SIG-M5 treated with dmso at 0.1 percent for 504 hours (cell line): ENCODE results near the gene NUP205.
"Not testable (repeated sequence)": the region's sequence is repeated elsewhere in the genome, so short reads cannot be mapped to it uniquely, and the experiment has no call there.

Source experiments
- DNase-seq: peaks from one replicate; lab custom pipeline; 2025; ENCODE audit not compliant: unreplicated experiment; lab: John Stamatoyannopoulos, UW

Gene NUP205

GRCh38 chr7:135617781-135618180 lies 60.1 kb downstream of the NUP205 start:
- no peak for DNase-seq

GRCh38 chr7:135618510-135618909 lies 60.8 kb downstream of the NUP205 start:
- no peak for DNase-seq

- DNase-seq, result no peak
Measured at GRCh38 chr7:135620447-135620846, 62.7 kb downstream of the NUP205 start.

GRCh38 chr7:135620980-135621850 lies 63.5 kb downstream of the NUP205 start:
- peak; percentile 50 for DNase-seq

DNA sequence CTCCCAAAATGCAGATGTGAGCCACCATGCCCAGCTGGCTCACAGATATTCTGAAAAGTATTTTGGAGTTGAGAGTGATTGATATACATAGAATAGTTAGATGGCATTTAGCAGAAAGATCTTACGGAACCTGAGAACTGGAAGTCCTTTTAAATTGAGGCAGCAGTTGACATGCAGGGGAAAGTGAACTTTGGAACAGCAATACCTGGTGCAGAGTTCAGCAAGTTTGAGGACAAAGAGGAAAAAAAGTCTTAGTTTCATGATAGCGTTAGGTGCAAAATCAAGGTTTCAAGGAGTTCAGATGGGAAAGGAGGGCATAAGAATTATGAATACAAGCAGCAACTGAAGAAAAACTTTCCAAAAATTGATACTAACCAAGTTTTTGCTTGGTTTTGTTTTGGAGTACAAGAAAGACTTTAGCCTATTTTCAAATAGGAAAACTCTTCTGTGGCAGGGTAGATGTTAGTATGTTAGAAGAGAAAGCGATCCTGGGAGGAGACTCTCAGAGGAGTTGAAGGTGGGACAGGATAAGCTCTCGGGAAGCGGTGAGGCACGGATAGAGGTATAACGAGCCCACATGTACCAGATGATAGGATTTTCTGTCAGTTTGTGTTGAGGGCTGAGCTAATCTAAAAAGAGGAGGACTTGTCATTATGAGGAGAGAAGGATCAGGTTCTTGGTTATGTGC lies 76.6 kb downstream of the NUP205 start:
- DNase-seq, result no peak

DNA sequence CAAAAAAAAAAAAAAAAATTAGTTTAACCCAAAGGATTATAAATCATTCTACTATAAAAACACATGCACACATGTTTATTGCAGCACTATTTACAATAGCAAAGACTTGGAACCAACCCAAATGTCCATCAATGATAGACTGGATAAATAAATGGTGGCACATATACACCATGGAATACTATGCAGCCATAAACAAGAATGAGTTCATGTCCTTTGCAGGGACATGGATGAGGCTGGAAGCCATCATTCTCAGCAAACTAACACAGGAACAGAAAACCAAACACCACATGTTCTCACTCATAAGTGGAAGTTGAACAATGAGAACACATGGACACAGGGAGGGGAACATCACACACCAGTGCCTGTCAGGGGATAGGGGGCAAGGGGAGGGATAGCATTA lies 82.0 kb downstream of the NUP205 start:
- DNase-seq, result not testable (repeated sequence)

DNA sequence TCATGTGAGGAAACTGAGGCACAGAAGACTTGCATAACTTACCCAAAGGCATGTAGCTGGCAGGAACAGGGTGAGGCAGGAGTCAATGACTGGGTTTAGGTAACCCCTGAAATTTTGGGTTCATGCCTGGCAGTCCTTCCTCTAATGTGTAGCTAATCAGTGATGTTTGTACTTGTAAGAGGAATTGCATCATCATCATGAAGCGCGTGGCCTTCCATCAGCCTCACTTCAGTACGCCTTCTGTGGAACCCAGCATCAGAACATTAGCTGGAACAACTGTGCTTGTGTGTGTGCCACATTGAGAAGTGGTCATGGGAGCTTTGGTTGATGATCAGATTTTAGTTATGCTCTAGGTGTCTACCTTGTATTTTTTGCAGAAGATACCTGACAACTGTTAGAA lies 86.4 kb downstream of the NUP205 start:
- no peak for DNase-seq

DNA sequence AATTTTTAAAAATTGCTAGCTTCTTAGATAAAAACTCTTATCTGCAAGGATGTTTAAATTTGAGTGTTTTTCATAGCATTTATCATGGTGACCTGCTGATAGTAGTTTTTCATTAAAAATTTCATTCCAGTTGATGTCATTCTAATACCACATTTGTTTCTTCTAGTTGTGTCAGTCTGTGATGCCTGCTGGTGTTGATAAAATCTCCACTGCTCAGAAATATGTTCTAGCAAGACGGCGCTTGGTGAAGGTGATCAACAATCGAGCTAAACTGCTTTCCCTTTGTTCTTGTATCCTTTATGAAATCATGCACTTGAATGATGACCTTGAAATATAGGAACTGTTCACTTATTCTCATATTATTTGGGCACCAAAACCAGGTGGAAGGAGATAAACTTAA lies 87.0 kb downstream of the NUP205 start:
- no peak for DNase-seq

DNA sequence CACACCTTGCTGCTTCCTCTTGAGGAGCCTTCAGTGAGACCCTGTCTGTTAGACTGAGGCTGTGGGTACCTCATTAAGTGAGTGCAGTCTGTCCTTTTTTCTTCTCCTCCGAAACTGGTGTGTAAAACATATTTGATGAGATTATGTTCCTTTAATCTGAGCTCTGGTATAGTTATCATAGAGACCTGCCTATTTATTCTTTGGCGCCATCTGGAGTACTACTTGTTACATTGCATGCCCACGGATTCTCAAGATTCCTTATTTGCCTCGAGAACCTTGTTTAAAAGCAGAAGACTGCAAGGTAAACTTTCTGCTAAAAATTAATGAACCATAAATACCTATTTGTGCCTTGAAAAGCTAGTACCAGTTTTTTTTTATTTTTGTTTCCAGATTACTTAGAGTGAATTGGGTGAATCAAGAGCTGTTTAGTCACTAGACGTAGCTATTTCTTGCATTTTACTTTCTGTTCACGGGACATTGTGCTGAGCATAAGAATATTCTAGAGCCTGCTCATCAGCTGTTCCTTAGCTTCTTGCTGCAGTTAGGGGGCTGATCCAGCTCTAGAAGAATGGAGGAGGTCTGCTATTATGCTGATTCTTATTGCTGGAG lies 87.7 kb downstream of the NUP205 start:
- DNase-seq, result peak; percentile 58

- DNase-seq, result no peak
Measured at GRCh38 chr7:135647755-135648154, 90.0 kb downstream of the NUP205 start.

- no peak for DNase-seq
Measured at GRCh38 chr7:135648235-135648634, 90.5 kb downstream of the NUP205 start.

GRCh38 chr7:135650831-135651573 lies 93.3 kb downstream of the NUP205 start:
- DNase-seq, result no peak

GRCh38 chr7:135653340-135654080 lies 95.8 kb downstream of the NUP205 start:
- no peak for DNase-seq

DNA sequence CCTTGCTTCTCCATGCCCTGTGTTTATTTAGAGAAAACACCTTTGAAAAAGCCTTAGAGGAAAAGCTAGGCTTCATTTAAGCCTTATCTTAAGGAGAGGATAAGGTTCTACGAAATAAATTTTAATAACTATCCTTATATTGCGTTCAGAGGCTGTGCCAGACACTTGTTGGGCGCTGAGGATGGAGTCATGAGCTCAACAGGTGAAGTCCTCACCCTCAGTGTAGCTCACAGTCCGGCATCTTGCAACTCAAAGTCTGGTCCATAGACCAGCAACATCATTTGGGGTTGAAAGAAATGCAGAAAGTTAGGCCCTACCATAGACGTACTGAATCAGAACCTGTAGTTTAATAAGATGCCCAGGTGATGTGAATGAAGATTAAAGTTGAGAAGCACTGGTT lies 100.8 kb downstream of the NUP205 start:
- DNase-seq, result no peak

GRCh38 chr7:135659159-135659846 lies 101.6 kb downstream of the NUP205 start:
- DNase-seq, result peak; percentile 54

GRCh38 chr7:135661311-135662122 lies 103.8 kb downstream of the NUP205 start:
- no peak for DNase-seq

GRCh38 chr7:135662123-135662372 lies 104.3 kb downstream of the NUP205 start:
- no peak for DNase-seq

DNA sequence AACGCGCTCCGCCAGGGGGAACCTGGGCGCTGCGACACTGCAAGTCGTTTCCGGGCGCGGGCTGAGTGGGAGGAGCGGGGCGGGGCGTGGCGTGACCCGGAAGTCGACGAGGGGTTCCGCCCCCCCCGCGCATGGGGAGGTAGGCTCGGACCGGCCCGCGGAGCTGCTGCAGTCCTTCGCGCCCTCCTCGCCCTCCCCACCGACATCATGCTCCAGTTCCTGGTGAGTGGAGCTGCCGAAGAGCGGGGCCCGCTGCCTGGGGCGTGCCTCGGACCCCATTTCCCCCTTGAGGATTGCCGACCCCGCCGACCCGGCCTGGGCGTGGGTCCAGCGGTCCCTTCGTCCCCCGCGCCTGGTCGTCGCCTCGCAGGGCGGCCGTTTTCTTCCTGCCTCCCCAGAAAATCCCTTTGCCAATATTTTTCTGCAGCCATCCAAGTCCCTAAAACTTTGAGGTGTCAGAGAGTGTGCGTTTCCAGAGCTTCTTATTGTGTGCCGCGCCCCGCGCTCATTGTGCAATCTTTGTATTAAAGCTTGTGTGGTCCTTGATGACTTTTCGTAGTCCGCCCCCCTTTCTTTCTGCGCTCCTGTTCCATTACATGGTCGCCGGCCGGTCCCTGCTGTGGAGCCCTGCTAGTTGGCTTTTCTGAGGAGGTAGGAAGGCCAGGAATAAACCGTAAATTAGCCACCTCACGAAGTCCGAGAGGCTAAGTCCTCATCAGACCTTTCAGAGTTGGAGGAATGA lies 104.8 kb downstream of the NUP205 start, which contains the start of gene STMP1:
TSS of gene STMP1 (plus strand) at position 142 of the 742 bp plus-strand sequence.
- peak; percentile 89 for DNase-seq
